NB4 (cell line): Measurements from ENCODE around the gene DDHD1.

Source experiments
- DNase-seq: peaks from one replicate; pipeline ENCODE4 v3.0.0; 2010; ENCODE audit warnings: low read depth
- H3K4me3 ChIP-seq: one replicate; pipeline ENCODE4 v1.5.1; 2011; ENCODE audit warnings: mild to moderate bottlenecking, low read depth, low read length, moderate library complexity
- MYC ChIP-seq: IDR thresholded peaks from 2 replicates; pipeline ENCODE4 v1.6.1; 2011; ENCODE audit warnings: low read depth, low read length
- POLR2A ChIP-seq: IDR thresholded peaks from 2 replicates; pipeline ENCODE4 v1.6.1; 2011; ENCODE audit warnings: mild to moderate bottlenecking; ENCODE audit not compliant: insufficient read length; ENCODE audit errors: extremely low read depth
- TF ChIP-seq, protein P1 (sequence below): IDR thresholded peaks from 2 replicates; pipeline ENCODE4 v1.6.1; 2011; ENCODE audit warnings: low read depth, low read length
- TF ChIP-seq, protein P2 (sequence below): IDR thresholded peaks from one replicate; pipeline ENCODE4 v1.5.1; 2012; ENCODE audit warnings: low read depth, low read length

The DDHD1 gene

DNA sequence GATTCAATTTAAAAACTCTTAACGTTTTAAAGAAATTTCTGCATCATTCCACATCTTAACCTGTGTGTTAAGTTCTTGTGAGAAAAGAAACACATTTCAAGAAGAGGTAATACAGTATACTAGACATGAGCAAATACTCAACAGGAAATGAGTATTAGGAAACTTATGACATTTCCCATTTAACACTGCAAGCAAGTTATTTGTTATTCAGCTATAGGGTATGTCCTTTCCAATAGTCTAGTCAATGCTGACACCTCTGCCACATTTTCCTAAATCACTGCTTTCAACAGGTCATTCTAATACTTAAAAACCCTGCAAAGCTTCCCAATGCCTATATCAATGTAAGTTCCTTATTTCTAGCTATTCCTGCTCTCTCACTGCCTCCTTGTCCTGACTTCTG, 93.1 kb downstream of the DDHD1 start:
- TF ChIP-seq, protein P1, sequence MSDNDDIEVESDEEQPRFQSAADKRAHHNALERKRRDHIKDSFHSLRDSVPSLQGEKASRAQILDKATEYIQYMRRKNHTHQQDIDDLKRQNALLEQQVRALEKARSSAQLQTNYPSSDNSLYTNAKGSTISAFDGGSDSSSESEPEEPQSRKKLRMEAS = no peak
- TF ChIP-seq, protein P2, sequence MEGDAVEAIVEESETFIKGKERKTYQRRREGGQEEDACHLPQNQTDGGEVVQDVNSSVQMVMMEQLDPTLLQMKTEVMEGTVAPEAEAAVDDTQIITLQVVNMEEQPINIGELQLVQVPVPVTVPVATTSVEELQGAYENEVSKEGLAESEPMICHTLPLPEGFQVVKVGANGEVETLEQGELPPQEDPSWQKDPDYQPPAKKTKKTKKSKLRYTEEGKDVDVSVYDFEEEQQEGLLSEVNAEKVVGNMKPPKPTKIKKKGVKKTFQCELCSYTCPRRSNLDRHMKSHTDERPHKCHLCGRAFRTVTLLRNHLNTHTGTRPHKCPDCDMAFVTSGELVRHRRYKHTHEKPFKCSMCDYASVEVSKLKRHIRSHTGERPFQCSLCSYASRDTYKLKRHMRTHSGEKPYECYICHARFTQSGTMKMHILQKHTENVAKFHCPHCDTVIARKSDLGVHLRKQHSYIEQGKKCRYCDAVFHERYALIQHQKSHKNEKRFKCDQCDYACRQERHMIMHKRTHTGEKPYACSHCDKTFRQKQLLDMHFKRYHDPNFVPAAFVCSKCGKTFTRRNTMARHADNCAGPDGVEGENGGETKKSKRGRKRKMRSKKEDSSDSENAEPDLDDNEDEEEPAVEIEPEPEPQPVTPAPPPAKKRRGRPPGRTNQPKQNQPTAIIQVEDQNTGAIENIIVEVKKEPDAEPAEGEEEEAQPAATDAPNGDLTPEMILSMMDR = no peak
- TF ChIP-seq POLR2A = no peak
- TF ChIP-seq MYC = no peak
- H3K4me3 ChIP-seq = no peak overlapping the region
- DNase-seq = no peak

GRCh38 chr14:53055003-53055402, 98.1 kb downstream of the DDHD1 start:
- peak; percentile 47 for DNase-seq
- TF ChIP-seq, protein P2 = peak; percentile 42
- TF ChIP-seq POLR2A (no peak), MYC (no peak)
- TF ChIP-seq, protein P1 = no peak
- H3K4me3 ChIP-seq = no peak overlapping the region

DNA sequence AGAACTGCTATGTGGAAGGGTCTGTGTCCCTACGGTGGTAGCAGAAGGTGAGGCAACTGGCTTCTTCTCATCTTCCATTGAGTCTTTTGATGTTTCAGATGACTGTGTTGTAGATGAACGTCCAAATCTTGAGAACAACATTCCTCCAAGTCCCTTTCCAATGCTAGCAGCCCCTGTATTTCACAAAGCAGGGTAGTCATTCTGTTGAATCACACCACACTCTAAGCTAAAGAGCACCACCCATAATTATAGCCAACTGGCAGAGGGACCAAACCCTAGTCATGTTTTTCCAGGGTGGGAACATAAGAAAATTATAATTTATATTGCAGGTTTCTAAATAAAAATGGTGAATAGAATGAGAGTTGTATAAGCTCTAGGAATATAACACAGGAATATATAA, 98.7 kb downstream of the DDHD1 start:
- TF ChIP-seq POLR2A = no peak
- TF ChIP-seq MYC = no peak
- TF ChIP-seq, protein P2 = no peak
- TF ChIP-seq, protein P1 = no peak
- no peak overlapping the region for H3K4me3 ChIP-seq
- DNase-seq = no peak

DNA sequence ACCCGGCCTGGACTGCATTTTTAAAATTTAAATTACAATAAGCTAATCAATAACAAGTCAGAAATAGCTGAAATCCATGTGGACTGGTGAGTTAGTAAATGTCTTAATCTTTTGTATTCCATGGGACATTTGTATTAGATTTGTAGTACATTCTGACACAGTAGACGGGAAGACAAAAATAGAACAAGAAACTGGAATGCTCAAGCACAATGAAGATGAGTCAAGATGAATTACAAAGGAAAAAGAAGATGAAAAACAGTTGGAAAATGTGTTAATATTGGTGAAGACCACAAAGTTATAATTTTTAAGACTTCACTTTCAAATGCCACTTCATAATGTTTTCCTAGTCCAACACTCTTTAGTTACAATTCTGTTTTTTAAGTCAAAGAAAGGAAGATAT, 104.5 kb downstream of the DDHD1 start:
- TF ChIP-seq MYC (no peak), POLR2A (no peak)
- TF ChIP-seq, protein P2 = no peak
- TF ChIP-seq, protein P1 = no peak
- DNase-seq = no peak
- no peak overlapping the region for H3K4me3 ChIP-seq

DNA sequence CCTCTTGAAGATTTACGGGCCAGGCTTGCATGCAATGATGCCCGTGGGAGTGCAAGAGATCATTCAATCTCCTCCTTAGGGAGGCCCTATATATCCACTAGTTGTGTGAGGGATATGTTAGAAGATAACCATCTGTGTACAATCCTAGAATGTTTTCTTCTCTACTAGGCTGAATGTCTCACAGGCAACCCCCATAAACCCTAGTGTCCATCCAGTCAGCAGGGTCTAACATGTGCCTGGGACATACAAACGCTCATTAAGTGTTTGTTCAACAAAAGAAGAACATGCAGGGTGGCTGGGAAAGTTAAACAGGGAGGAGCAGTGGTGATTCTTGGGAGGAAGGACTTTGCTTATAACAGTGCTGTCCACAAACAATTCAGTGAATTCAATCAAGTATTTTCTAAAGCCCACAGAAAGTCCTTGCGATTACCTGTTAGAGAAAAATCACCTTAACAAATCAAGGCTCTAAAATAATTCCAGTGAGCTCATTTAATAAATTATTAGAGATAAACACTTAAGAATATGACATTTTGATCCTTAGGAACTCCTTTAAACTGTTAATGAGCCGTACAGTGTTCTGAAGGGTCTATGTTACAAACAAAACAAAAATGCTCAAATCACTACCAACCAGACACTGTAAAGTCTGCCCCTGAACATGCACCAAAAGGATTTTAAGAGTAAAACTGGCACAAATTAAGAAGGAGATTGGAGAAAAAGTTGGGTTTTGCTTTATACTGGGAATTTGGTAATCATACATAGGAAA, 105.6 kb downstream of the DDHD1 start:
- no peak for TF ChIP-seq MYC
- TF ChIP-seq, protein P1 = no peak
- TF ChIP-seq, protein P2 = no peak
- TF ChIP-seq POLR2A = no peak
- no peak for DNase-seq
- H3K4me3 ChIP-seq = no peak overlapping the region
